ENCODE data around the gene BRD2. TPM values are rescaled to one million over a fixed set of nuclear protein-coding genes. Genes with fewer than 3 reads are reported as not detected.

The BRD2 gene
- total RNA-seq, 2 experiments from 2014 or later = 219 to 235 TPM

GRCh38 chr6:32956176-32956575 is 12.2 kb upstream of the BRD2 start:
- Mint-ChIP-seq H3K36me3 (ENCODE audit: low read depth) (no peaks in the 10 kb centered on the region), H3K4me1 (ENCODE audit: low read depth) (peaks cover 44% of the 10 kb centered on the region), H3K9me3 (no peaks in the 10 kb centered on the region), H3K27ac (no peak overlapping the region), H3K27me3 (no peaks in the 10 kb centered on the region), H3K4me3 (no peak overlapping the region)
- ATAC-seq (no peak), DNase-seq (no peak)
- intact Hi-C loops (cut with micrococcal nuclease) = no loop called here
- CTCF ChIA-PET = interaction anchor here (1.1 to 11.2 kb wide), 8 partner anchors 7 to 117 kb away, joined by 3 to 372 read pairs (median 57); partner anchors contain the start of genes BRD2, HLA-DMB and TAP2
- TF ChIP-seq CTCF (IDR thresholded peaks at IDR 0.05) = no peak
- POLR2A ChIA-PET = interaction anchor here (3.3 to 30.4 kb wide), 2 partner anchors 13 to 21 kb away, joined by 18 to 852 read pairs; partner anchors contain the start of gene BRD2

GRCh38 chr6:32960563-32960962 is 7.8 kb upstream of the BRD2 start:
- Mint-ChIP-seq H3K4me3 (no peak overlapping the region), H3K36me3 (ENCODE audit: low read depth) (peaks cover 9% of the 10 kb centered on the region), H3K27ac (no peak overlapping the region), H3K9me3 (no peaks in the 10 kb centered on the region), H3K27me3 (no peaks in the 10 kb centered on the region), H3K4me1 (ENCODE audit: low read depth) (peaks cover 44% of the 10 kb centered on the region)
- no peak for TF ChIP-seq CTCF (IDR thresholded peaks at IDR 0.05)
- CTCF ChIA-PET = interaction anchor here (2.0 to 4.5 kb wide), 4 partner anchors 7 to 26 kb away, joined by 5 to 74 read pairs (median 28); partner anchors contain the start of gene HLA-DMA
- DNase-seq = no peak
- POLR2A ChIA-PET = interaction anchor here (30.4 kb wide), 1 partner anchor 17 kb away, joined by 852 read pairs; the partner anchor contains the start of gene BRD2
- no peak for ATAC-seq
- intact Hi-C loops (cut with micrococcal nuclease) = no loop called here

GRCh38 chr6:32962213-32962826 is 6.1 kb upstream of the BRD2 start:
- H3K36me3 Mint-ChIP-seq (ENCODE audit: low read depth) = peaks cover 12% of the 10 kb centered on the region
- peaks cover 51% of the 10 kb centered on the region for H3K4me1 Mint-ChIP-seq (ENCODE audit: low read depth)
- H3K27ac Mint-ChIP-seq = no peak overlapping the region
- POLR2A ChIA-PET = interaction anchor here (0.8 to 30.4 kb wide), 2 partner anchors 14 to 15 kb away, joined by 5 to 852 read pairs; partner anchors contain the start of gene BRD2
- no peaks in the 10 kb centered on the region for H3K9me3 Mint-ChIP-seq
- TF ChIP-seq CTCF (IDR thresholded peaks at IDR 0.05) = no peak
- intact Hi-C loops (cut with micrococcal nuclease) = no loop called here
- ATAC-seq = no peak
- no peak for DNase-seq
- no peak overlapping the region for H3K4me3 Mint-ChIP-seq
- H3K27me3 Mint-ChIP-seq = no peaks in the 10 kb centered on the region
- CTCF ChIA-PET = interaction anchor here (0.6 to 4.5 kb wide), 10 partner anchors 9 to 124 kb away, joined by 3 to 74 read pairs (median 4); partner anchors contain the start of genes HLA-DMA and TAP2

- TF ChIP-seq CTCF (IDR thresholded peaks at IDR 0.05) = no peak
- ATAC-seq (no peak), DNase-seq (no peak)
- peaks cover 16% of the 10 kb centered on the region for H3K36me3 Mint-ChIP-seq (ENCODE audit: low read depth)
- H3K9me3 Mint-ChIP-seq = no peaks in the 10 kb centered on the region
- no peaks in the 10 kb centered on the region for H3K27me3 Mint-ChIP-seq
- ChIA-PET CTCF (interaction anchor here (0.7 to 4.5 kb wide), 9 partner anchors 10 to 96 kb away, joined by 3 to 74 read pairs (median 7); partner anchors contain the start of gene HLA-DMA), POLR2A (interaction anchor here (0.7 to 30.4 kb wide), 3 partner anchors 10 to 14 kb away, joined by 3 to 852 read pairs (median 3); partner anchors contain the start of gene BRD2)
- peaks cover 47% of the 10 kb centered on the region for H3K4me1 Mint-ChIP-seq (ENCODE audit: low read depth)
- H3K4me3 Mint-ChIP-seq = no peak overlapping the region
- intact Hi-C loops (cut with micrococcal nuclease) = no loop called here
- H3K27ac Mint-ChIP-seq = peak overlapping the region; percentile 4
Observed at GRCh38 chr6:32963866-32964265, 4.5 kb upstream of the BRD2 start.

- intact Hi-C loops (cut with micrococcal nuclease) = no loop called here
- H3K27me3 Mint-ChIP-seq = no peaks in the 10 kb centered on the region
- peaks cover 47% of the 10 kb centered on the region for H3K4me1 Mint-ChIP-seq (ENCODE audit: low read depth)
- TF ChIP-seq CTCF (IDR thresholded peaks at IDR 0.05) = no peak
- POLR2A ChIA-PET = interaction anchor here (21.2 to 30.4 kb wide), 3 partner anchors 3 to 27 kb away, joined by 392 to 852 read pairs (median 852); partner anchors contain the start of genes BRD2, HLA-DMA and HLA-DMB
- no peak overlapping the region for H3K4me3 Mint-ChIP-seq
- DNase-seq = no peak
- H3K27ac Mint-ChIP-seq = no peak overlapping the region
- ATAC-seq = no peak
- CTCF ChIA-PET = interaction anchor here (1.1 to 17.0 kb wide), 7 partner anchors 11 to 44 kb away, joined by 3 to 246 read pairs (median 34); partner anchors contain the start of gene HLA-DMA
- no peaks in the 10 kb centered on the region for H3K9me3 Mint-ChIP-seq
- H3K36me3 Mint-ChIP-seq (ENCODE audit: low read depth) = peaks cover 22% of the 10 kb centered on the region
Observed at GRCh38 chr6:32964776-32965175, 3.6 kb upstream of the BRD2 start.
